ENCODE measurements around the gene ATE1.
"Not testable (repeated sequence)": the region's sequence is repeated elsewhere in the genome, so short reads cannot be mapped to it uniquely, and the experiment has no call there.

Gene ATE1

DNA sequence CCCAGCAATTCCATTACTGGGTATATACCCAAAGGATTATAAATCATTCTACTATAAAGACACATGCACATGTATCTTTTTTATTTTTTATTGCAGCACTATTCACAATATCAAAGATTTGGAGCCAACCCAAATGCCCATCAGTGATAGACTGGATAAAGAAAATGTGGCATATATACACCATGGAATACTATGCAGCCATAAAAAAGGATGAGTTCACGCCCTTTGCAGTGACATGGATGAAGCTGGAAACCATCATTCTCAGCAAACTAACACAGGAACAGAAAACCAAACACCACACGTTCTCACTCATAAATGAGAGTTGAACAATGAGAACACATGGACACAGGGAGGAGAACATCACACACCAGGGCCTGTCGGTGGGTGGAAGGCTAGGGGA lies 228.1 kb downstream of the ATE1 start:
- not testable (repeated sequence) for H3K9me3 ChIP-seq (ENCODE audit: low read length); H3K4me1 ChIP-seq (ENCODE audit: insufficient read depth, low read length); H3K27me3 ChIP-seq (ENCODE audit: control insufficient read depth in 1 of 2, insufficient read depth in 2 of 2, low read length in 2 of 2); H3K27ac ChIP-seq (ENCODE audit: low read depth, low read length); H3K9ac ChIP-seq (ENCODE audit: low read length); H3K4me3 ChIP-seq (ENCODE audit: low read depth in 1 of 2, low read length in 2 of 2); H3K36me3 ChIP-seq (ENCODE audit: insufficient read depth, low read length)

DNA sequence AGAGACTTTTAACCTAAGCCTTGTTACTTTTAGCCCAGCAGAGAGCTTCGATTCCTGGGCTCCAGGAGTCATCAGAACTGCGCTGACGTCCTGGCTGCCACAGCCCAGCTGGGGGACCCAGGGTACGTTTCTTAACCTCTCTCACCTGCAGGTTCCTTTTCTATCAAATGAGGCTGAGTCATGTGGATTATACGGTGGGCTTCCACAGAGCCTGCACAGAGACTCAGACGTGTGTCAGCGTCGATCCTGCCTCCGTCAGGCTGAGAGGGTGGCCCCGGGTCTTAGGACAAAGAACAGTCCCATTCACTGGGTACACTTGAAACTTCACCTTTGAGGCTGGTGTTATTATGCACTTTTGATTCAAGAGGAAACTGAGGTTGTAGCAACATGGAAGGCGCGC lies 228.9 kb downstream of the ATE1 start:
- no peaks in the 10 kb centered on the region for H3K36me3 ChIP-seq (ENCODE audit: insufficient read depth, low read length)
- H3K27ac ChIP-seq (ENCODE audit: low read depth, low read length): no peak overlapping the region
- H3K9me3 ChIP-seq (ENCODE audit: low read length): no peaks in the 10 kb centered on the region
- no peak overlapping the region for H3K9ac ChIP-seq (ENCODE audit: low read length)
- H3K27me3 ChIP-seq (ENCODE audit: control insufficient read depth in 1 of 2, insufficient read depth in 2 of 2, low read length in 2 of 2): no peaks in the 10 kb centered on the region
- H3K4me1 ChIP-seq (ENCODE audit: insufficient read depth, low read length): no peaks in the 10 kb centered on the region
- H3K4me3 ChIP-seq (ENCODE audit: low read depth in 1 of 2, low read length in 2 of 2): no peak overlapping the region

DNA sequence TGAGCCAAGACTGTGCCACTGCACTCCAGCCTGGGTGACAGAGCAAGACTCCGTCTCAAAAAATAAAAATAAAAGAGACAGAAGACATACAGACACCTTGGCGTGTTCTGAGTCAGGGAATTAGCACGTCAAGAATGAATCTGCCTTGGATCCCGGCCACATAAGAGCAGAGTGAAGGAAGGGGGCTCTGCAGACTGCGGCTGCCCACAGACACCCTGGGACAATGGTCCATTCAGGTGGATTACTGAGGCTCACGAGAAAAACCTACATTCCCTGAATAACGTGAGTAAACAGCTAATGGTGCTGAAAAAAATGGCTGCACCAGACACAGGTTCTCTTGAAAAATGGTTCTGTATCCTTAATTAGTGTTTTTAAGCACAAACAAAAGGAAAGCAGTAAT lies 229.5 kb downstream of the ATE1 start:
- no peaks in the 10 kb centered on the region for H3K4me1 ChIP-seq (ENCODE audit: insufficient read depth, low read length)
- no peaks in the 10 kb centered on the region for H3K27me3 ChIP-seq (ENCODE audit: control insufficient read depth in 1 of 2, insufficient read depth in 2 of 2, low read length in 2 of 2)
- no peak overlapping the region for H3K4me3 ChIP-seq (ENCODE audit: low read depth in 1 of 2, low read length in 2 of 2)
- no peaks in the 10 kb centered on the region for H3K36me3 ChIP-seq (ENCODE audit: insufficient read depth, low read length)
- no peaks in the 10 kb centered on the region for H3K9me3 ChIP-seq (ENCODE audit: low read length)
- H3K27ac ChIP-seq (ENCODE audit: low read depth, low read length): no peak overlapping the region
- no peak overlapping the region for H3K9ac ChIP-seq (ENCODE audit: low read length)

DNA sequence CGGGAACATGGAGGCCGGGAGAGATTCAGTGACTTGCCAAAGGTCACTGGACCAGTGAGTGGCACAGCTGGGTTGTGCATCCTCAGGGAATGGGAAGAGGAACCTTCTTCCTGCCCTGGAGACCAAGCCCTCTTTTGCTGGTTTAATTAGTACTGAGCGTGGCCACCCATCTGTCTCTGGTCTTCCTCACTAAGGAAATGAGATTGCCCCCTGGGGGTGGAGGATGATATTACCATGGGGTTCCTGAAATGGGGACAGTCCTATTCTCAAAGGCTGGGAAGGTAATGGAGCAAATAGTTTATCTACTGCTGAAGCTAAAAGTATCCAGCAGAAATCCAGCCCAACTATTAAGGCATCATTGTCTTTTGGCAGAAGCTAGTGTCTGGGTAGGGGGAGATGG lies 231.0 kb downstream of the ATE1 start:
- H3K36me3 ChIP-seq (ENCODE audit: insufficient read depth, low read length): no peaks in the 10 kb centered on the region
- no peak overlapping the region for H3K4me3 ChIP-seq (ENCODE audit: low read depth in 1 of 2, low read length in 2 of 2)
- H3K27ac ChIP-seq (ENCODE audit: low read depth, low read length): no peak overlapping the region
- H3K9ac ChIP-seq (ENCODE audit: low read length): no peak overlapping the region
- H3K27me3 ChIP-seq (ENCODE audit: control insufficient read depth in 1 of 2, insufficient read depth in 2 of 2, low read length in 2 of 2): no peaks in the 10 kb centered on the region
- no peaks in the 10 kb centered on the region for H3K9me3 ChIP-seq (ENCODE audit: low read length)
- no peaks in the 10 kb centered on the region for H3K4me1 ChIP-seq (ENCODE audit: insufficient read depth, low read length)

DNA sequence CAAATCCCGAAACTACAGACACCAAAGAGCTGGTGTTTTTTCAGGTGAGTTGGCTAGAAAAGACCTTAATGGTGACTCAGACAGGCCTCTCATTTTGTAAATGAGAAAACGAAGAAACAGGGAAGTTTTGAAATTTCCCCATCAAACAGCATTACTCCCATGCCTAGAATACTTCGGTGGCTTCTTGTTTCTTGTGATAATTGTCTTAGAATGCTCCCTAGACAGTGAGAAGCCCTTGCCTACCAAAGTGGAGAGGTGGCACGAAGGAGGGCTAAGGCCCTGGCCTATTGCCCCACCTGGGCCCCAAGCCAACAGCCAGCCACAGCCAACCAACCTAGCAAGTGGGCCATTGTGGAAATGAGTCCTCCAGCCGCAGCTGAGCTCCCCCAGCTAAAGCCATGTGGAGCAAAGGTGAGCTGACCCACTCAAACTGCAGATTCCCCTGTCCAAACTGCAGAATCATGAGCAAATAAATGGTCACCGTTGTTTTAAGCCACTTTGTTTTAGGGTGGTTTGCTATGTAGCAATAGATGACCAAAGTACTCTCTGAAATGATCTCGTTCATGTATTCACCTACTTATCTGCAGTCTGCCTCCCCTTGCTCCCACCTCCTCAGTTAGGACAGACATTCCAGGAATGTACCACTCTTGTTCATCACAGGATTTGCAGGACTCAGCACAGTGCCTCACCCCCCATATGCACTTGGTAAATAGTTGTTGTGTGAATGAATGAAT lies 231.9 kb downstream of the ATE1 start:
- Histone ChIP-seq H3K27ac (ENCODE audit: low read depth, low read length) (no peak overlapping the region), H3K4me3 (ENCODE audit: low read depth in 1 of 2, low read length in 2 of 2) (no peak overlapping the region), H3K36me3 (ENCODE audit: insufficient read depth, low read length) (no peaks in the 10 kb centered on the region), H3K9ac (ENCODE audit: low read length) (no peak overlapping the region), H3K27me3 (ENCODE audit: control insufficient read depth in 1 of 2, insufficient read depth in 2 of 2, low read length in 2 of 2) (no peaks in the 10 kb centered on the region), H3K9me3 (ENCODE audit: low read length) (no peaks in the 10 kb centered on the region), H3K4me1 (ENCODE audit: insufficient read depth, low read length) (no peaks in the 10 kb centered on the region)

DNA sequence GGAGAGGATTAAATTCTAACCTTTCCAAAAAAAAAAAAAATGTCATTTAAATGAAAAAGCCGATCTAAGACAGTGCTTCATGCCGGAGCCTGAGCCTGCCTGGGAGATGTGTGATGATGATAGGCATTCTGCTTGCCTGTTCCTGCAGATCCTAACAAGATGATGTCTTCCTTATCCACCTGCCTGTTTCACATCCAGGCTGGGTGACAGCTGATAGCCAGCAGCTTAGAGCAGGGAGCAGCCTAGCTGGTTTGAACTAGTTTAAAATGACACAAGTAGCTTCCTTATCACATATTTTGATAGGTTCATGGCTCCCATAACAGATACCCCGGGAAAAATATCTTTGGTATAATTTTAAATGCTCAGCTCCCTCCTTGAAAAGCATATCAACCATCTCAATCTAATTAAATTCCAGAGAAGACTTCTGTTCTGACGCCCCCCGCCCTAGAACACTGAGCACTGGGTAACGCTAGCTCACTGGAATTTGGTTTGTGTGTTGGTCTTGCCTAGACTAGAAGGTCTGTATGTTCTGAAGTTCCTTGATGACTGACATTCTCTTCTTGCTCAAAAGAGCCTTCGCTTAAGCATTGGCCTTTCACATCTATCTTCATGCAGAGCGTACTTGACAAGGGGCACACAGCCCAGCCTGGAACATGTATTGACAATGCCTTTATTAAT lies 232.7 kb downstream of the ATE1 start:
- Histone ChIP-seq H3K36me3 (ENCODE audit: insufficient read depth, low read length) (no peaks in the 10 kb centered on the region), H3K27me3 (ENCODE audit: control insufficient read depth in 1 of 2, insufficient read depth in 2 of 2, low read length in 2 of 2) (no peaks in the 10 kb centered on the region), H3K9me3 (ENCODE audit: low read length) (no peaks in the 10 kb centered on the region), H3K9ac (ENCODE audit: low read length) (no peak overlapping the region), H3K4me3 (ENCODE audit: low read depth in 1 of 2, low read length in 2 of 2) (no peak overlapping the region), H3K27ac (ENCODE audit: low read depth, low read length) (no peak overlapping the region), H3K4me1 (ENCODE audit: insufficient read depth, low read length) (no peaks in the 10 kb centered on the region)

DNA sequence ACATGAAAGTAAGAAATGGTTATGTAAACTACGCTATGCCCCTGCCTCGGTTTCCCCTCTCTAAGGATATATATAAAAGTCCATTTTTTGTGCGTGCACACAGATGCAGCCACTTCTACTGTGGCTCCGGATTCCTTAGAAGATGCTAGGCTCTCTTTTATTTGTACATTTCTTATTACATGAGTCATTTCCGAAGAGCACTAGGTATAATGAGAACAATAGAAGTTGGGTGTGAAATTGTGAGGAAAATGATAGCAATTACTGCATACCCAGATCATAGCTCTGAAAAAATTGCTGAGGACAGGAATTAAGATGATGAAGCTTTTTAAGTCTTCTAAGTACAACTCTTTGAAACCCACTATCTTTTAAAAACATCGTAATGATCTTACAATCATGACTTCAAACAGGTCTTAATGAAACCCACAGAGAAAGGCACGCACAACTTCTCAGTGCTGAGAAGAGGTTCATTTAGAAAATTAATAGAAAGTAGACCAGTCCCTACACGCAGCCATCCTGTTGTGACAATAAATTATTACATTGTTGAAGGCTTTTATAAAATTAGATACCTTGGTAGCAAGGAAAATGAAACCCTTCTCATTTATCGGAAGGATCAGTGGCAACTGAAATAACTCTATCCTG lies 233.4 kb downstream of the ATE1 start:
- no peaks in the 10 kb centered on the region for H3K27me3 ChIP-seq (ENCODE audit: control insufficient read depth in 1 of 2, insufficient read depth in 2 of 2, low read length in 2 of 2)
- H3K4me1 ChIP-seq (ENCODE audit: insufficient read depth, low read length): no peaks in the 10 kb centered on the region
- no peak overlapping the region for H3K27ac ChIP-seq (ENCODE audit: low read depth, low read length)
- no peak overlapping the region for H3K9ac ChIP-seq (ENCODE audit: low read length)
- H3K9me3 ChIP-seq (ENCODE audit: low read length): no peaks in the 10 kb centered on the region
- no peaks in the 10 kb centered on the region for H3K36me3 ChIP-seq (ENCODE audit: insufficient read depth, low read length)
- no peak overlapping the region for H3K4me3 ChIP-seq (ENCODE audit: low read depth in 1 of 2, low read length in 2 of 2)

DNA sequence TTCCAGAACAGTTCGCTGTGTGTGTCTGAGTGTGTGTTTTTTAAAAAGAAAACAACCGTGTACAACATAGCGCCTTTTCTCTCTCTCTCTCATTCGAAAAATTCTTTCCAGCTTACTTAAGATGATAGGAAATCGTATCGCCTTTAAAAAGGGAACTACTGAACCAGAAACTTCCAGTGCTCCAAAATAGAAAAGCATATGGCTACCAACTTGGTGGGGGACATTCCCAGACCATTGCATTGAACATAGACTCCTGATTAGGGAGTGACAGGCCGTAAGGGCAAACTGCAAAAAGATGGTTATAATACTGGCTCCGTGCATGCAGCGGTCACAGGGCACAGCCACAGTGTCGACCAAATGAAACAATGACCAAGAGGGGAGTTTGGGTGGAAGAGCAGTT lies 235.2 kb downstream of the ATE1 start:
- Histone ChIP-seq H3K9ac (ENCODE audit: low read length) (no peak overlapping the region), H3K9me3 (ENCODE audit: low read length) (no peaks in the 10 kb centered on the region), H3K4me1 (ENCODE audit: insufficient read depth, low read length) (no peaks in the 10 kb centered on the region), H3K4me3 (ENCODE audit: low read depth in 1 of 2, low read length in 2 of 2) (no peak overlapping the region), H3K36me3 (ENCODE audit: insufficient read depth, low read length) (no peaks in the 10 kb centered on the region), H3K27me3 (ENCODE audit: control insufficient read depth in 1 of 2, insufficient read depth in 2 of 2, low read length in 2 of 2) (no peaks in the 10 kb centered on the region), H3K27ac (ENCODE audit: low read depth, low read length) (no peak overlapping the region)

DNA sequence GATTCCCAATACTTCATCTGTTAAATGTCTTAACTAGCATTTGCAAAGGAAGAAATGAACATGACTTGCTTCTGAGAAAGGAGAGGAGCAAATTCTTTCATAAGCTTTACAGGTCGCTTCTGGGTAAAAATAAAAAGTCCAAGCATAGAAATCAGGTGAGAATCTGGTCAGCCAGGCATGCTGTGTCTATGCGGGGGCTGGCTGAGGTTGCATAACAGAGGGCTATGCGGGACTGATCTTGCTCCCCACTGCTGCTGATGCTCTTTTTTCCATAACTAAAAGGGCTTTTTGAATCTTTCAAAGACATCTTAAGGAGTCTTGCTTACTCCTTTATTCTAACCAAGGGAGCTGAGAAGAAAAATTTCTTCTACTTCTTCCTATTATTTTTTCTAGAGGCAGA lies 236.9 kb downstream of the ATE1 start:
- no peaks in the 10 kb centered on the region for H3K9me3 ChIP-seq (ENCODE audit: low read length)
- no peaks in the 10 kb centered on the region for H3K27me3 ChIP-seq (ENCODE audit: control insufficient read depth in 1 of 2, insufficient read depth in 2 of 2, low read length in 2 of 2)
- no peak overlapping the region for H3K4me3 ChIP-seq (ENCODE audit: low read depth in 1 of 2, low read length in 2 of 2)
- no peaks in the 10 kb centered on the region for H3K36me3 ChIP-seq (ENCODE audit: insufficient read depth, low read length)
- no peaks in the 10 kb centered on the region for H3K4me1 ChIP-seq (ENCODE audit: insufficient read depth, low read length)
- no peak overlapping the region for H3K9ac ChIP-seq (ENCODE audit: low read length)
- H3K27ac ChIP-seq (ENCODE audit: low read depth, low read length): no peak overlapping the region
